Left kidney (tissue), 2 donors: Measurements from ENCODE around the gene CNNM4. TPM values are rescaled to one million over a fixed set of nuclear protein-coding genes. Genes with fewer than 3 reads are reported as not detected.

Experiments
- DNase-seq: peaks from one replicate; pipeline ENCODE4 v3.0.0-alpha.2; 2013
- polyA plus RNA-seq: library from polyadenylated mRNA; unstranded; fragments of 120-200 nt; gene quantifications from one replicate; pipeline ENCODE4 v1.2.1, GENCODE V29; 2013; ENCODE audit not compliant: insufficient read length

The CNNM4 gene
- polyA plus RNA-seq, 1 donor, result 14.3 TPM

GRCh38 chr2:96857667-96858372 lies 97.1 kb downstream of the CNNM4 start, which contains the start of gene ANKRD39:
TSS of gene ANKRD39 (minus strand) at chr2:96858016. CDS start at chr2:96857987, 29 bp downstream.
- DNase-seq, result peak; percentile 98

GRCh38 chr2:96859099-96859649 lies 98.5 kb downstream of the CNNM4 start:
- DNase-seq, result no peak

DNA sequence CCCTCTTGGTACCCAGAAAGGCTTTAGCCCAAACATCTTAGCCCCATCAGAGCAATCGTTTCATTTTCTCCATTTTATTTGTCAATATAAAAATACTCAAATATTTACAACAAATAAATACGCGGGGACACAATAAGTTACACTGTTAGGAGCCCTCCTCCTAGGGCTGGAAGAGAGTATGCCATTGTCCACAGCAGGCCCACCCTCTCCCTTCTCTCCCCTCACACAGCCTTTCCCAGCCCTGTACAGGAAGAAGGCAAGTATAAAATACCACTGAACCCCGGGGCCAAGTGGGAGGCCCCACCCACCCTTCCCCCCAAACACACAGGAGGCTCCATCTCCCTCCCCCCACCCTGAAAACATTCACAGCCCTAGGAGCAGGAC lies 99.0 kb downstream of the CNNM4 start:
- no peak for DNase-seq

- no peak for DNase-seq
These were observed 99.6 kb downstream of the CNNM4 start for GRCh38 chr2:96860065-96861029.

DNA sequence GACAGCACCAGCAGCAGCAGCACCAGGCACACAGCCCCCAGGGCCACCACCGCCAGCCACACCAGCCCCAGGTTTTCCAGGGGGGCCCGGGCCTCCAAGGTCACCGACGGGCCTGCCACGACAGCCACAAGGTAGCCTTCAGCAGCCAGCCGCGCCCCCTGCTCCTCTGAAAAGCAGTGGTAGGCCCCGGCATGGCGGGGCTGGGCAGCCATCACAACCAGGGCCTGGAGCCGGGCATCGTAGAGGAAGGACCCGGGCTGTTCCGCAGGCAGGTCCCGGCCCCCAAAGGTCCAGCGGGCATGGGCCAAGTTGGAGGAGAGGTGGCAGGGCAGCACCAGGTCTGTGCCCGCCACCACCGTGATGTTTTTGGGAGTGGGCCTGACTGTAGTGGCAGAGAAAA lies 100.4 kb downstream of the CNNM4 start:
- no peak for DNase-seq

Other genes with a start within 250 kb of the CNNM4 start
- gene ARID5A, start 224.2 kb upstream of the CNNM4 start, polyA plus RNA-seq, result 3.1 TPM
- gene KANSL3, start 122.6 kb upstream of the CNNM4 start, polyA plus RNA-seq, result 70.6 TPM
- 1.9 TPM for gene FER1L5, start 118.1 kb upstream of the CNNM4 start, polyA plus RNA-seq
- 49.5 TPM for gene LMAN2L, start 20.8 kb upstream of the CNNM4 start, polyA plus RNA-seq
- 35.2 TPM for gene CNNM3, start 55.4 kb downstream of the CNNM4 start, polyA plus RNA-seq
- 5.0 TPM for gene ANKRD23, start 83.1 kb downstream of the CNNM4 start, polyA plus RNA-seq
- 7.4 TPM for gene ANKRD39, start 97.1 kb downstream of the CNNM4 start, polyA plus RNA-seq
- gene SEMA4C, start 109.2 kb downstream of the CNNM4 start, polyA plus RNA-seq, result 38.1 TPM
- 0.48 TPM for gene FAM178B, start 225.7 kb downstream of the CNNM4 start, polyA plus RNA-seq